Measurements from ENCODE around the gene DUSP22.

GRCh38 chr6:379410-380181 is 87.3 kb downstream of the DUSP22 start:
- no peak for TF ChIP-seq CTCF (IDR thresholded peaks at IDR 0.05)
- no peak for TF ChIP-seq POLR2A (IDR thresholded peaks at IDR 0.05)
